H9 (cell line): Measurements from ENCODE around the gene KAZALD1. TPM values are rescaled to one million over a fixed set of nuclear protein-coding genes. Genes with fewer than 3 reads are reported as not detected.

Experiments used
- DNase-seq: peaks from one replicate; pipeline ENCODE4 v3.0.0-alpha.2; 2017
- H2AFZ ChIP-seq: one replicate; pipeline ENCODE4 v1.6.1; 2013; ENCODE audit warnings: mild to moderate bottlenecking, low read length, control low read depth, moderate library complexity
- H2AK5ac ChIP-seq: 2 replicates; pipeline ENCODE4 v1.6.1; 2013; ENCODE audit warnings: low read length, control low read depth, mixed read lengths; ENCODE audit not compliant: insufficient read length
- H2BK120ac ChIP-seq: one replicate; pipeline ENCODE4 v1.6.1; 2013; ENCODE audit warnings: low read depth, mild to moderate bottlenecking, low read length, control low read depth, inconsistent platforms; ENCODE audit not compliant: poor library complexity, severe bottlenecking
- H2BK12ac ChIP-seq: 2 replicates; pipeline ENCODE4 v1.6.1; 2013; ENCODE audit warnings: low read length, control low read depth, mixed read lengths, low read depth; ENCODE audit not compliant: insufficient read length
- H2BK15ac ChIP-seq: 2 replicates; pipeline ENCODE4 v1.6.1; 2013; ENCODE audit warnings: low read depth, low read length, control low read depth
- H2BK20ac ChIP-seq: one replicate; pipeline ENCODE4 v1.6.1; 2013; ENCODE audit warnings: low read depth, mild to moderate bottlenecking, low read length, control low read depth, inconsistent platforms; ENCODE audit not compliant: poor library complexity, severe bottlenecking
- H2BK5ac ChIP-seq: 2 replicates; pipeline ENCODE4 v1.6.1; 2013; ENCODE audit warnings: low read length, control low read depth, mixed read lengths; ENCODE audit not compliant: insufficient read length
- H3K14ac ChIP-seq: 2 replicates; pipeline ENCODE4 v1.6.1; 2013; ENCODE audit warnings: low read length, control low read depth; ENCODE audit not compliant: insufficient read depth
- H3K18ac ChIP-seq: 2 replicates; pipeline ENCODE4 v1.6.1; 2013; ENCODE audit warnings: low read depth, mild to moderate bottlenecking, mixed read lengths, low read length, control low read depth; ENCODE audit not compliant: insufficient read length
- H3K23ac ChIP-seq: 2 replicates; pipeline ENCODE4 v1.6.1; 2013; ENCODE audit warnings: low read length, control low read depth, mixed read lengths, low read depth; ENCODE audit not compliant: insufficient read length
- H3K23me2 ChIP-seq: 2 replicates; pipeline ENCODE4 v1.6.1; 2013; ENCODE audit warnings: low read depth, mild to moderate bottlenecking, mixed read lengths, low read length, control low read depth; ENCODE audit not compliant: insufficient read length, poor library complexity, severe bottlenecking
- H3K27ac ChIP-seq: 2 replicates; pipeline ENCODE4 v1.5.1; 2013; ENCODE audit warnings: low read length, control low read depth, mixed read lengths, low read depth; ENCODE audit not compliant: insufficient read length
- H3K27me3 ChIP-seq: 2 replicates; pipeline ENCODE4 v1.6.1; 2013; ENCODE audit warnings: low read length, control low read depth, inconsistent platforms; ENCODE audit not compliant: insufficient read depth
- H3K4ac ChIP-seq: 2 replicates; pipeline ENCODE4 v1.6.1; 2013; ENCODE audit warnings: low read depth, mild to moderate bottlenecking, control low read depth, inconsistent platforms, low read length, moderate library complexity
- H3K4me1 ChIP-seq: 2 replicates; pipeline ENCODE4 v1.6.1; 2013; ENCODE audit warnings: low read length, control low read depth, inconsistent platforms; ENCODE audit not compliant: insufficient read depth
- H3K4me2 ChIP-seq: 2 replicates; pipeline ENCODE4 v1.6.1; 2013; ENCODE audit warnings: low read length, control low read depth, mixed read lengths; ENCODE audit not compliant: insufficient read length, insufficient read depth
- H3K56ac ChIP-seq: 2 replicates; pipeline ENCODE4 v1.6.1; 2013; ENCODE audit warnings: low read depth, mild to moderate bottlenecking, mixed read lengths, low read length, control low read depth; ENCODE audit not compliant: insufficient read length
- H3K79me1 ChIP-seq: 2 replicates; pipeline ENCODE4 v1.6.1; 2013; ENCODE audit warnings: low read depth, mild to moderate bottlenecking, moderate library complexity, low read length, control low read depth, inconsistent platforms; ENCODE audit not compliant: insufficient read depth, poor library complexity, severe bottlenecking
- H3K79me2 ChIP-seq: 2 replicates; pipeline ENCODE4 v1.6.1; 2013; ENCODE audit warnings: low read length, control low read depth, inconsistent platforms; ENCODE audit not compliant: insufficient read depth
- H3K9ac ChIP-seq: 2 replicates; pipeline ENCODE4 v1.6.1; 2013; ENCODE audit warnings: low read length, control low read depth, mixed read lengths; ENCODE audit not compliant: insufficient read length; ENCODE audit errors: extremely low read depth
- H3K9me3 ChIP-seq: one replicate; pipeline ENCODE4 v1.6.1; 2013; ENCODE audit warnings: low read depth, low read length, inconsistent platforms; ENCODE audit not compliant: control insufficient read depth
- H3T11ph ChIP-seq: one replicate; pipeline ENCODE4 v1.6.1; 2013; ENCODE audit warnings: mild to moderate bottlenecking, low read length, control low read depth, inconsistent platforms
- H4K20me1 ChIP-seq: one replicate; pipeline ENCODE4 v1.6.1; 2013; ENCODE audit not compliant: control insufficient read depth, insufficient read length, insufficient read depth
- H4K5ac ChIP-seq: 2 replicates; pipeline ENCODE4 v1.6.1; 2013; ENCODE audit warnings: low read depth, mild to moderate bottlenecking, mixed read lengths, low read length, control low read depth; ENCODE audit not compliant: insufficient read length
- H4K8ac ChIP-seq: replicated peaks from 2 replicates; pipeline ENCODE4 v1.6.1; 2013; ENCODE audit warnings: low read length, control low read depth, mixed read lengths, low read depth; ENCODE audit not compliant: insufficient read length
- H4K91ac ChIP-seq: 2 replicates; pipeline ENCODE4 v1.6.1; 2013; ENCODE audit warnings: low read depth, mild to moderate bottlenecking, moderate library complexity, mixed read lengths, low read length, control low read depth; ENCODE audit not compliant: insufficient read length
- H3K27ac Mint-ChIP-seq, 3 experiments: 2 replicates in 2 of 3; 3 replicates in 1 of 3; pipeline ENCODE4 v1.8.0; 2020 to 2021; ENCODE audit warnings: mixed read lengths in 3 of 3, mild to moderate bottlenecking in 1 of 3, moderate library complexity in 1 of 3
- H3K27me3 Mint-ChIP-seq: 2 replicates; pipeline ENCODE4 v1.8.0; 2021; ENCODE audit warnings: low read depth, mild to moderate bottlenecking, moderate library complexity, mixed read lengths
- H3K36me3 Mint-ChIP-seq, 3 experiments: 2 replicates in 2 of 3; 3 replicates in 1 of 3; pipeline ENCODE4 v1.8.0; 2020 to 2021; ENCODE audit warnings: low read depth in 3 of 3, mixed read lengths in 3 of 3; ENCODE audit not compliant: insufficient read depth in 1 of 3
- H3K4me1 Mint-ChIP-seq, 2 experiments: 2 replicates each; pipeline ENCODE4 v1.8.0; 2020; ENCODE audit warnings: mixed read lengths in 2 of 2
- H3K4me3 Mint-ChIP-seq, 2 experiments: 2 replicates in 1 of 2; 3 replicates in 1 of 2; pipeline ENCODE4 v1.8.0; 2020 to 2021; ENCODE audit warnings: mild to moderate bottlenecking in 2 of 2, mixed read lengths in 2 of 2, moderate library complexity in 1 of 2
- H3K9me3 Mint-ChIP-seq, 2 experiments: 2 replicates in 1 of 2; 3 replicates in 1 of 2; pipeline ENCODE4 v1.8.0; 2020; ENCODE audit warnings: mild to moderate bottlenecking in 2 of 2, mixed read lengths in 2 of 2, moderate library complexity in 1 of 2
- WGBS: extraction: QIAGEN DNeasy Blood & Tissue Kit; methylation state at CpG from one replicate; pipeline ENCODE4 v1.1.7; 2013; ENCODE audit warnings: missing lambda C conversion rate, low lambda C conversion rate, mixed read lengths; ENCODE audit not compliant: insufficient read length; ENCODE audit errors: extremely low coverage; 5-methylcytosine and 5-hydroxymethylcytosine counted together
- total RNA-seq: library from RNA; stranded (reverse); gene quantifications from 2 replicates; pipeline ENCODE4 v1.2.1, GENCODE V29; 2021
- TF ChIP-seq, protein P1 (sequence below): fragments of 200-600 bp; sonication (generic); conservative IDR thresholded peaks from 3 replicates; pipeline ENCODE4 v1.8.0; 2021; ENCODE audit warnings: antibody characterized with exemption, mild to moderate bottlenecking

The KAZALD1 gene
- total RNA-seq, 1 experiment from 2014 or later, result 2.9 TPM

DNA sequence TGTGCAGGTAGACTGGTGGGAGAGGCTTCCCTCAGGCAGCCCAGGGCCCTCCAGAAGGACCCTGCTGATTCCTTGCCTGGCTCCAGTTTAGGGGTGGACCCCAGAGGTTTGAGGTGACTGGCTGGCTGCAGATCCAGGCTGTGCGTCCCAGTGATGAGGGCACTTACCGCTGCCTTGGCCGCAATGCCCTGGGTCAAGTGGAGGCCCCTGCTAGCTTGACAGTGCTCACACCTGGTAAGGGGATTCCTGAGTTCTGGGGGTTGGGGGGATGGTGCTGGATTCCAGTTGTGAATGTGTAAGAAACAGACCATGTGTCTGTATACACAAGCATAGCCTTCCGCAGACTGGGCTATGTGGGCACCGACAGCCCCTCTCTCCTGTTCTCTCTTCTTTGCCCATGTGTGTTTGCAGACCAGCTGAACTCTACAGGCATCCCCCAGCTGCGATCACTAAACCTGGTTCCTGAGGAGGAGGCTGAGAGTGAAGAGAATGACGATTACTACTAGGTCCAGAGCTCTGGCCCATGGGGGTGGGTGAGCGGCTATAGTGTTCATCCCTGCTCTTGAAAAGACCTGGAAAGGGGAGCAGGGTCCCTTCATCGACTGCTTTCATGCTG lies 2.7 kb downstream of the KAZALD1 start:
- Histone ChIP-seq H3K79me2 (no peaks in the 10 kb centered on the region), H2AFZ (no peak overlapping the region), H3T11ph (no peak overlapping the region), H3K4me1 (no peaks in the 10 kb centered on the region; the same call in 1 of the 2 replicates), H3K27ac (no peak overlapping the region), H3K56ac (no peak overlapping the region), H3K79me1 (no peaks in the 10 kb centered on the region), H3K9me3 (no peaks in the 10 kb centered on the region), H3K27me3 (peaks cover 45% of the 10 kb centered on the region), H2BK20ac (no peak overlapping the region), H3K23me2 (peaks cover 42% of the 10 kb centered on the region), H2BK120ac (no peak overlapping the region), H2BK15ac (no peak overlapping the region), H2BK5ac (no peak overlapping the region), H3K9ac (no peak overlapping the region), H3K4me2 (no peak overlapping the region), H2AK5ac (no peak overlapping the region), H3K4ac (no peak overlapping the region), H4K8ac (no peak overlapping the region), H2BK12ac (no peak overlapping the region), H4K20me1 (no peaks in the 10 kb centered on the region), H3K14ac (no peak overlapping the region), H4K91ac (no peak overlapping the region), H3K18ac (no peak overlapping the region), H3K23ac (no peak overlapping the region), H4K5ac (no peak overlapping the region)
- WGBS, result no CpG with 5 or more reads among the region's 9 CpGs
- no peak overlapping the region; a peak in 1 of 5 replicates for H3K4me3 Mint-ChIP-seq
- no peak overlapping the region for H3K27ac Mint-ChIP-seq
- H3K9me3 Mint-ChIP-seq, result no peaks in the 10 kb centered on the region; a peak in 1 of 5 replicates
- peaks cover 28 to 38% of the 10 kb centered on the region in 2 experiments for H3K4me1 Mint-ChIP-seq
- TF ChIP-seq, protein P1, sequence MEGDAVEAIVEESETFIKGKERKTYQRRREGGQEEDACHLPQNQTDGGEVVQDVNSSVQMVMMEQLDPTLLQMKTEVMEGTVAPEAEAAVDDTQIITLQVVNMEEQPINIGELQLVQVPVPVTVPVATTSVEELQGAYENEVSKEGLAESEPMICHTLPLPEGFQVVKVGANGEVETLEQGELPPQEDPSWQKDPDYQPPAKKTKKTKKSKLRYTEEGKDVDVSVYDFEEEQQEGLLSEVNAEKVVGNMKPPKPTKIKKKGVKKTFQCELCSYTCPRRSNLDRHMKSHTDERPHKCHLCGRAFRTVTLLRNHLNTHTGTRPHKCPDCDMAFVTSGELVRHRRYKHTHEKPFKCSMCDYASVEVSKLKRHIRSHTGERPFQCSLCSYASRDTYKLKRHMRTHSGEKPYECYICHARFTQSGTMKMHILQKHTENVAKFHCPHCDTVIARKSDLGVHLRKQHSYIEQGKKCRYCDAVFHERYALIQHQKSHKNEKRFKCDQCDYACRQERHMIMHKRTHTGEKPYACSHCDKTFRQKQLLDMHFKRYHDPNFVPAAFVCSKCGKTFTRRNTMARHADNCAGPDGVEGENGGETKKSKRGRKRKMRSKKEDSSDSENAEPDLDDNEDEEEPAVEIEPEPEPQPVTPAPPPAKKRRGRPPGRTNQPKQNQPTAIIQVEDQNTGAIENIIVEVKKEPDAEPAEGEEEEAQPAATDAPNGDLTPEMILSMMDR, result no peak
- peaks cover 64% of the 10 kb centered on the region for H3K27me3 Mint-ChIP-seq
- H3K36me3 Mint-ChIP-seq, result no peaks in the 10 kb centered on the region; a peak in 1 of 7 replicates
- DNase-seq, result no peak
